PC-3 (cell line): ENCODE data around the gene CHAT.

Source experiments
- CTCF ChIP-seq: fragments of 300-600 bp; sonication (generic); conservative IDR thresholded peaks from 2 replicates; pipeline ENCODE4 v1.5.1; 2017; ENCODE audit warnings: antibody characterized with exemption, low read depth, mild to moderate bottlenecking, low read length
- EZH2phosphoT487 ChIP-seq: fragments of 300-600 bp; sonication (generic); IDR thresholded peaks from 2 replicates; pipeline ENCODE4 v1.6.1; 2018; ENCODE audit warnings: mild to moderate bottlenecking, antibody characterized with exemption, low read length, borderline replicate concordance

GRCh38 chr10:49666685-49667084 lies 52.8 kb downstream of the CHAT start:
- TF ChIP-seq CTCF (no peak), EZH2phosphoT487 (no peak)
